DND-41 (cell line): ENCODE data around the gene NDRG4.

ENCODE experiments used
- ATAC-seq: fragments of 200-7000 bp; cut with Tn5 transposase; 3 replicates; pipeline ENCODE4 v1.9.1; 2021; ENCODE audit warnings: low read depth; ENCODE audit not compliant: insufficient read depth
- DNase-seq: peaks from one replicate; pipeline ENCODE4 v3.0.0-alpha.2; 2020
- H2AFZ ChIP-seq: 2 replicates; pipeline ENCODE4 v1.6.0; 2012; ENCODE audit warnings: low read depth, low read length
- H3K27ac ChIP-seq: 2 replicates; pipeline ENCODE4 v1.5.1; 2012; ENCODE audit warnings: low read length, inconsistent platforms
- H3K27me3 ChIP-seq: fragments of 200-600 bp; sonication (generic); 2 replicates; pipeline ENCODE4 v1.6.0; 2012; ENCODE audit warnings: low read length, mild to moderate bottlenecking, inconsistent platforms; ENCODE audit not compliant: insufficient read depth, poor library complexity
- H3K36me3 ChIP-seq: 2 replicates; pipeline ENCODE4 v1.5.1; 2012; ENCODE audit warnings: low read length, inconsistent platforms; ENCODE audit not compliant: insufficient read depth
- H3K4me1 ChIP-seq: 2 replicates; pipeline ENCODE4 v1.5.1; 2012; ENCODE audit warnings: mild to moderate bottlenecking, low read length; ENCODE audit not compliant: insufficient read depth
- H3K4me2 ChIP-seq: 2 replicates; pipeline ENCODE4 v1.6.0; 2012; ENCODE audit warnings: mild to moderate bottlenecking, moderate library complexity, low read length, inconsistent platforms; ENCODE audit not compliant: insufficient read depth
- H3K4me3 ChIP-seq, 2 experiments: fragments of 200-600 bp in 1 of 2; shearing (Covaris generic) in 1 of 2; 2 replicates each; pipeline ENCODE4 v1.5.1; 2012 to 2016; ENCODE audit warnings: inconsistent platforms in 2 of 2, low read length in 2 of 2, mild to moderate bottlenecking in 2 of 2, low read depth in 1 of 2, moderate library complexity in 1 of 2
- H3K79me2 ChIP-seq: 2 replicates; pipeline ENCODE4 v1.6.0; 2012; ENCODE audit warnings: low read length, inconsistent platforms; ENCODE audit not compliant: insufficient read depth
- H3K9ac ChIP-seq: 2 replicates; pipeline ENCODE4 v1.6.0; 2012; ENCODE audit warnings: low read depth, mild to moderate bottlenecking, inconsistent platforms, low read length, moderate library complexity
- H3K9me3 ChIP-seq: 2 replicates; pipeline ENCODE4 v1.5.1; 2012; ENCODE audit warnings: low read length, moderate library complexity, mild to moderate bottlenecking, inconsistent platforms; ENCODE audit not compliant: insufficient read depth, severe bottlenecking
- H4K20me1 ChIP-seq: 2 replicates; pipeline ENCODE4 v1.6.0; 2012; ENCODE audit warnings: low read length; ENCODE audit not compliant: insufficient read depth
- CTCF ChIP-seq: IDR thresholded peaks from 2 replicates; pipeline ENCODE4 v1.5.1; 2012; ENCODE audit warnings: borderline replicate concordance, low read length, moderate library complexity, mild to moderate bottlenecking; ENCODE audit not compliant: poor library complexity, severe bottlenecking; ENCODE audit errors: extremely low read depth
- EZH2 ChIP-seq: IDR thresholded peaks from 3 replicates; pipeline ENCODE4 v1.6.1; 2012; ENCODE audit warnings: borderline replicate concordance, low read depth, mild to moderate bottlenecking, moderate library complexity, low read length, inconsistent platforms; ENCODE audit not compliant: severe bottlenecking

Gene NDRG4

GRCh38 chr16:58459344-58460218 is 40.4 kb upstream of the NDRG4 start:
- no peak overlapping the region for H2AFZ ChIP-seq
- H3K27ac ChIP-seq, result no peak overlapping the region
- no peaks in the 10 kb centered on the region for H3K4me1 ChIP-seq
- no peak overlapping the region for H3K4me2 ChIP-seq
- no peak overlapping the region for H3K4me3 ChIP-seq
- no peak for ATAC-seq
- H3K36me3 ChIP-seq, result no peaks in the 10 kb centered on the region
- H3K9ac ChIP-seq, result no peak overlapping the region
- H3K9me3 ChIP-seq, result no peaks in the 10 kb centered on the region
- no peak for DNase-seq
- no peaks in the 10 kb centered on the region for H4K20me1 ChIP-seq
- H3K27me3 ChIP-seq, result no peaks in the 10 kb centered on the region
- no peaks in the 10 kb centered on the region for H3K79me2 ChIP-seq
- TF ChIP-seq CTCF (no peak), EZH2 (no peak)

GRCh38 chr16:58460219-58460610 is 39.7 kb upstream of the NDRG4 start:
- Histone ChIP-seq H3K9ac (no peak overlapping the region), H3K4me2 (no peak overlapping the region), H3K36me3 (no peaks in the 10 kb centered on the region), H3K27me3 (no peaks in the 10 kb centered on the region), H3K27ac (no peak overlapping the region), H3K9me3 (no peaks in the 10 kb centered on the region), H2AFZ (no peak overlapping the region), H3K79me2 (no peaks in the 10 kb centered on the region), H3K4me1 (no peaks in the 10 kb centered on the region), H4K20me1 (no peaks in the 10 kb centered on the region), H3K4me3 (no peak overlapping the region)
- no peak for TF ChIP-seq CTCF
- TF ChIP-seq EZH2, result no peak
- DNase-seq (no peak), ATAC-seq (no peak)

- no peak for TF ChIP-seq EZH2
- no peak for TF ChIP-seq CTCF
- DNase-seq, result no peak
- no peaks in the 10 kb centered on the region for H3K27me3 ChIP-seq
Measured at GRCh38 chr16:58461056-58461455, 38.9 kb upstream of the NDRG4 start.

More at GRCh38 chr16:58461056-58461455, 38.9 kb upstream of the NDRG4 start:
- Histone ChIP-seq H3K79me2 (no peaks in the 10 kb centered on the region), H2AFZ (no peak overlapping the region), H3K9ac (no peak overlapping the region), H3K4me1 (no peaks in the 10 kb centered on the region), H4K20me1 (no peaks in the 10 kb centered on the region), H3K4me2 (no peak overlapping the region), H3K36me3 (no peaks in the 10 kb centered on the region), H3K9me3 (no peaks in the 10 kb centered on the region), H3K27ac (no peak overlapping the region), H3K4me3 (no peak overlapping the region)
- no peak for ATAC-seq
